SJCRH30 (cell line): ENCODE results near the gene COMMD2. TPM values are rescaled to one million over a fixed set of nuclear protein-coding genes. Genes with fewer than 3 reads are reported as not detected.

Experiments
- DNase-seq, 2 experiments: peaks; one replicate each; pipeline ENCODE4 v3.0.0-alpha.2; 2015 to 2020
- H3K27ac ChIP-seq: fragments of 250-450 bp; sonication (Bioruptor Pico); 2 replicates; pipeline ENCODE4 v1.5.1; 2020; ENCODE audit warnings: mild to moderate bottlenecking, moderate library complexity
- H3K27me3 ChIP-seq: fragments of 250-450 bp; sonication (Bioruptor Pico); 2 replicates; pipeline ENCODE4 v1.5.1; 2020; ENCODE audit warnings: mild to moderate bottlenecking, moderate library complexity
- H3K36me3 ChIP-seq: fragments of 250-450 bp; sonication (Bioruptor Pico); 2 replicates; pipeline ENCODE4 v1.5.1; 2020; ENCODE audit warnings: mild to moderate bottlenecking, moderate library complexity
- H3K4me1 ChIP-seq: fragments of 250-450 bp; sonication (Bioruptor Pico); 2 replicates; pipeline ENCODE4 v1.5.1; 2020; ENCODE audit warnings: mild to moderate bottlenecking, moderate library complexity
- H3K4me3 ChIP-seq: fragments of 250-450 bp; sonication (Bioruptor Pico); 2 replicates; pipeline ENCODE4 v1.5.1; 2020; ENCODE audit warnings: mild to moderate bottlenecking, moderate library complexity
- H3K9me3 ChIP-seq: fragments of 250-450 bp; sonication (Bioruptor Pico); replicated peaks from 2 replicates; pipeline ENCODE4 v1.5.1; 2020; ENCODE audit warnings: mild to moderate bottlenecking, moderate library complexity
- total RNA-seq: library from RNA; depleted of rRNA; stranded (reverse); fragments of >200 nt; shearing (Covaris generic); gene quantifications from 2 replicates; pipeline ENCODE4 v1.2.3, GENCODE V29; 2014; rRNA removed

Gene COMMD2
- 50.6 and 58.1 TPM in 2 replicates for total RNA-seq

DNA sequence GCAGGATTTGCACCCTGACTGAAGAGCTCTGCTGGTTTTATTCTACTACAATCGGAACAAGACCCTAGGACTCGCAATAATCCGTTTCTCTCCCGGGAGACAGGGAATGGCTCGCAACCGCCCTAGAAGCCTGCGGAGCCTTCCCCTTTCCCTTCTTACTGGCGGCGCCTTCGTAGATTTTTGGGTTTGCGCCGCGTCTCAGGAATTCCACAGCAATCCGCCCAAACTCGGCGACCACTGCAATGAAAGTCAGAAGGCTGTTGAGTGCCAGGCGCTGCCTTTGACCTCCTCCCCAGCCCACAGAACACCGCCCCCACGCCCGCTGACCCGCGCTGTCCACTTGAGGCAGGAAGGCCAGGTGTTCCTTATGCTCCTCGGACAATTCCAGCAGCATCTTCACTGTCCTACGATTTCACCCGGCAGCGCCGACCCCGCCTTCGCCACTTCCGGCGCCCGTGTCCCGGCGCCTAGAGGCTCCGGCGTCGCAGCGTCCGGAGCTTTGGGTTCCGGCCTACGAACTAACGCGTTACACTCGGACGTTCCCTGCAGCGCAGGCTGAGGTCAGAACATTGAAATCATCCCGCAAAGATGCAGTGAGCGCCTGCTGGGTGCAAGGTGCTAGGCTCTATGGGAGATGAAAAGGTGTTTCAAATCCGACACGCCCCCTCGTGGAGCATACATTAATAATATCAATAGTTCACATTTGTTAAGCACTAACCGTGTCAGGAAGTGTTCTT lies at the start of gene COMMD2:
Gene COMMD2 (minus strand): TSS at position 439 of the 737 bp plus-strand sequence. CDS start 45 bp downstream, at position 394.
- no peaks in the 10 kb centered on the region for H3K27me3 ChIP-seq

DNA sequence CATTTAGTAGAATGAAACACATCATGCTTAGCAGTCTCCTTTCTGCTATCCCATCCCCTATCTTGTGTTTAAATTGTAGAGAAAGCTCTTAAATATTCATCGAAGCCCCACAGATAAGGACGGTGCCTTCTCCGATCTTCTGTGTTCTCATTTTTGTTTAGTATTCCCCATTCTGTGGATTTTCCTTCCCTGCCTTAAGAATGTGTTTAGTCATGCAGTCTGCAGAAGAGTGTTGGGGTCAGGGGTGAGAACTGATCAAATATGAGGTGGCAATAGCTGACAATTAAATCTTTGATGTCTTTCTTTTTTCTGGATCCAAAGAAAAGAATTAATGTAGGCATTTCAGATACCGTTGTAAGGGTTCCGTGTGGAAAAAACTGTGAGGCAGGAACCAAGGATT lies 49.4 kb upstream of the COMMD2 start:
- no peak for DNase-seq
- H3K4me3 ChIP-seq, result no peak overlapping the region
- peaks cover 6% of the 10 kb centered on the region; the same call in 1 of the 2 replicates for H3K9me3 ChIP-seq
- no peak overlapping the region for H3K27ac ChIP-seq
- peaks cover 5% of the 10 kb centered on the region for H3K4me1 ChIP-seq
- no peaks in the 10 kb centered on the region for H3K36me3 ChIP-seq
- H3K27me3 ChIP-seq, result no peaks in the 10 kb centered on the region

More for the DNA sequence above, at the start of gene COMMD2:
- peak within 1 kb of the TSS; percentile 85 for H3K4me3 ChIP-seq
- H3K36me3 ChIP-seq, result peaks cover 21% of the 10 kb centered on the region
- no peaks in the 10 kb centered on the region for H3K9me3 ChIP-seq
- DNase-seq, result peak; percentile 78 to 88
- peak within 1 kb of the TSS; percentile 49 for H3K27ac ChIP-seq
- peaks cover 9% of the 10 kb centered on the region for H3K4me1 ChIP-seq

GRCh38 chr3:149801195-149801594 lies 48.9 kb upstream of the COMMD2 start:
- no peak for DNase-seq
- no peak overlapping the region for H3K27ac ChIP-seq
- peaks cover 6% of the 10 kb centered on the region; the same call in 1 of the 2 replicates for H3K9me3 ChIP-seq
- no peak overlapping the region for H3K4me3 ChIP-seq
- no peaks in the 10 kb centered on the region for H3K36me3 ChIP-seq
- no peaks in the 10 kb centered on the region for H3K27me3 ChIP-seq
- peaks cover 1% of the 10 kb centered on the region for H3K4me1 ChIP-seq

DNA sequence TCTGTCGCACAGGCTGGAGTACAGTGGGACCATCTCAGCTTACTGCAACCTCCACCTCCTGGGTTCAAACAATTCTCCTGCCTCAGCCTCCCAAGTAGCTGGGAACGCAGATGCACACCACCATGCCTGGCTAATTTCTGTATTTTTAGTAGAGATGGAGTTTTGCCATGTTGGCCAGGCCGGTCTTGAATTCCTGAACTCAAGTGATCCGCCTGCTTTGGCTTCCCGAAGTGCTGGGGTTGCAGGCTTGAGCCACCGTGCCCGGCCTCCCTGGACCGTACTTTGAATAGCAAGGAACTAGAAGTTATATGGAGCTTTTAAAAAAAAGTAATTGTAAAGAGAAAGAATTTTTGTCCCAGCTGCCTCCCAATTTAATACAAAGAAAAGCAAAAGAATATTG lies 48.4 kb upstream of the COMMD2 start:
- no peak for DNase-seq
- H3K27me3 ChIP-seq, result no peaks in the 10 kb centered on the region
- H3K36me3 ChIP-seq, result no peaks in the 10 kb centered on the region
- peaks cover 5% of the 10 kb centered on the region; the same call in 1 of the 2 replicates for H3K9me3 ChIP-seq
- H3K27ac ChIP-seq, result no peak overlapping the region
- no peak overlapping the region for H3K4me3 ChIP-seq
- no peaks in the 10 kb centered on the region for H3K4me1 ChIP-seq

- Histone ChIP-seq H3K27ac (no peak overlapping the region), H3K27me3 (no peaks in the 10 kb centered on the region), H3K4me1 (no peaks in the 10 kb centered on the region), H3K9me3 (peaks cover 4% of the 10 kb centered on the region; the same call in 1 of the 2 replicates), H3K36me3 (no peaks in the 10 kb centered on the region), H3K4me3 (no peak overlapping the region)
- no peak for DNase-seq
Observed at GRCh38 chr3:149796026-149796425, 43.7 kb upstream of the COMMD2 start.

DNA sequence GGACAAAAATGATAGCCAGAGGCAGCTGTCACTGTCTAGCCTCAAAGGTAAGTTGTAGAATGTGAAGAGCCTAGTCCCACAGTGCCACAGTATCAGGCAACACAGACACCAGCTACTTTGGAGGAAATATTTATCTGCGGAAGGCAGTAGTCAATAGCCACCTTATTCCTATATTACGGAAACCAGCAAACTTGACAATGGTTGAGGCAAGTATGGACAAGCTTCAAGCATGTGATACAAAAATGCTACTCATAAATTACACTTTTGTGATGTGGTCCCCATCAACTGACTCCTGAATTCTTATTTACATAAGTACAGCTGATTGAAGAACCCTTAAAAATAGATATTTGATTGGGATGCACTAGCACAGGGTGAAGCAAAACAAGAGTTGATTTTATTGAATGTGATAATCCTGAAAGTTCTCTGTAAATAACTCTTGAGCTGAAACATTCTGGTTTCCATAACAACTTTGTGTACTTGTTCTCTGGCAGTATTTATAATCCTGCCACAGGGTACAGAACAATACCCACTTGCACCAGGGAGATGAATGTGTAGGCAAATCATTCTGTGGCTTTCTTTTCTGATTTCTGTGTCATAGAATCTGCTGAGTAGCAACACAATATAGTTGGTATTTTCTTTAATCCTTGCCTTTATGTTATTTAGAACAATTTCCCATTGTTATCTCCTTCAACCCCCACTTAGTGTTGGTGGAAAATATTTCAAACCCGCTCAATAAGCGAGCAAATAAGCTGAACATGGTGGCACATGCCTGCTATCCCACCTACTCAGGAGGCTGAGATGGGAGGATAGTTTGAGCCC lies 40.4 kb upstream of the COMMD2 start, which contains the start of gene ANKUB1:
Gene ANKUB1 (minus strand): TSS at position 103 of the 819 bp plus-strand sequence. CDS start 188 bp downstream, outside the sequence.
- Histone ChIP-seq H3K4me1 (0 out of 2 replicates have a peak, but pooled peaks cover 3% of the 10 kb centered on the region), H3K27me3 (no peaks in the 10 kb centered on the region), H3K27ac (no peak within 1 kb of the TSS), H3K9me3 (no peaks in the 10 kb centered on the region), H3K36me3 (no peaks in the 10 kb centered on the region), H3K4me3 (no peak within 1 kb of the TSS)
- DNase-seq, result no peak

DNA sequence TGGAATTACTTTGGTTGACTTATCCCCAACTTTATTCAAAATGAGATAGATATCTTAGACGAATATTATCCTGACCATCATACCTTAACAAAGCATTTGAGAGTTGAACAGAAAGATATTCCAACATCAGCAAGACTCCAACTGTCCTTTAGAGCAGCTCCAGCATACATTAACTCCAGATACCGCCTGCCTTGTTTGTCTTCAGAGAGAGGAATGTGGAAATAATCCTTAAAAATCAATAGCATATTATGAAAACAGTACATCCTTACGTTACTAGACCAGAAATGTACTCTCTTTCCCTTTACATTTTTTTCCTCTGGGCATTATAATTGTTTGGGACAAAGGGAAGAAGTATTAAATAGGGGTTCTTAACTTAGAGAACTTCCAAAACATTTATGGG lies 38.4 kb upstream of the COMMD2 start:
- no peak for DNase-seq
- Histone ChIP-seq H3K4me3 (no peak overlapping the region), H3K36me3 (no peaks in the 10 kb centered on the region), H3K4me1 (0 out of 2 replicates have a peak, but pooled peaks cover 3% of the 10 kb centered on the region), H3K27ac (no peak overlapping the region), H3K27me3 (no peaks in the 10 kb centered on the region), H3K9me3 (no peaks in the 10 kb centered on the region; the same call in 1 of the 2 replicates)

GRCh38 chr3:149790268-149790667 lies 38.0 kb upstream of the COMMD2 start:
- Histone ChIP-seq H3K27ac (no peak overlapping the region), H3K27me3 (no peaks in the 10 kb centered on the region), H3K4me1 (0 out of 2 replicates have a peak, but pooled peaks cover 3% of the 10 kb centered on the region), H3K36me3 (no peaks in the 10 kb centered on the region), H3K9me3 (no peaks in the 10 kb centered on the region; the same call in 1 of the 2 replicates), H3K4me3 (no peak overlapping the region)
- DNase-seq, result no peak

DNA sequence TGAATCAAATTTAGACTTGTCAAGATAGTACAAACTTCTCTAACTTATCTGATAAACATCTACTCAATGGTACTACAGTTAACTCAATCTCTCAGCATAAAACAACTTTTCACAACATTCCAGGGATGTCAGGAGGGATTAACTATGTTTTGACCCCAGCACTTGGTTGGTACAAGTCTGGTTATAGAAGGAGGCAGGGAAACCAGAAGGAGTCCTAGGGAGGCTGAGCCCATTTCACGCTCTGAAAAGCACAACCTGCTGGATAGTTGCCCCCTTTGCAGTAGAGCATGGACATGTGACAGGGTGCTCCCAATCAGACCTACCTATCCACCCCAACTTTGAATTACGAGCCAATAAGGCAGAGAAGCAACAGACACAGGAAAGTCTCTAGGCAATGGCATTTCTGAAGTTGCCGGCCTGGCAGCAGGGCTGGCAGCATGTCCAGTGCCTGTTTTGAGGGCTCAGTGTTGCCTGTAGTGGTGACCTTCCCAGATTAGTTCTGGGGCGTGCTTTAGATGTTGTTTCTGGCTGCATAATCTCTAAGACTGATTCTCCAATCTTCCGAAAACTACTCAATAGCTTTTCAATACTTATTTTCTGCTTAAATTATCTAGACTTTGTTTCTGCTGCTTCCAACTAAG lies 31.9 kb upstream of the COMMD2 start:
- DNase-seq, result peak; percentile 16 to 18
- Histone ChIP-seq H3K4me3 (no peak overlapping the region), H3K36me3 (no peaks in the 10 kb centered on the region), H3K27ac (peak overlapping the region; percentile 32; the same call in 1 of the 2 replicates), H3K27me3 (no peaks in the 10 kb centered on the region), H3K9me3 (no peaks in the 10 kb centered on the region; the same call in 1 of the 2 replicates), H3K4me1 (peaks cover 7% of the 10 kb centered on the region; the same call in 1 of the 2 replicates)

DNA sequence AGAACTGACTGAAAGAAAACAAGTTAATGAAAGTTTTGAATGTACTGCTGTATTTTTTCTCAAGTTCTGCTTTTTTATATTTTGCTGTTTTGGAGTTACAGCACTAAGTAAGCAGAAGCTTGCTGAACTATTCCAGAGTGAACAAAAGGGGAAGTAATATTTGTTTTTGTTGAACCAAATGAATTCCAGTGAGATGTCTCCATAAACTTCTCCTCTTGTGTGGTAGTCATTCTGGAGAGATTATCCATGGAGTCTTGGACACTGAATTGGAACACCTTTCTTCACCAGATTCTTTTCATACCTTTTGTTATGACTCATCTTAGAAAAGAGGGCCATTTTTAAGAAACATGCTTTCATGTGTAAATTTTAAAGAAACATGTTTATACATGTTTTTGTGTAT lies 31.3 kb upstream of the COMMD2 start:
- Histone ChIP-seq H3K4me3 (no peak overlapping the region), H3K9me3 (no peaks in the 10 kb centered on the region; the same call in 1 of the 2 replicates), H3K27me3 (no peaks in the 10 kb centered on the region), H3K36me3 (no peaks in the 10 kb centered on the region), H3K4me1 (peaks cover 7% of the 10 kb centered on the region; the same call in 1 of the 2 replicates), H3K27ac (peak overlapping the region; percentile 32; the same call in 1 of the 2 replicates)
- DNase-seq, result no peak

DNA sequence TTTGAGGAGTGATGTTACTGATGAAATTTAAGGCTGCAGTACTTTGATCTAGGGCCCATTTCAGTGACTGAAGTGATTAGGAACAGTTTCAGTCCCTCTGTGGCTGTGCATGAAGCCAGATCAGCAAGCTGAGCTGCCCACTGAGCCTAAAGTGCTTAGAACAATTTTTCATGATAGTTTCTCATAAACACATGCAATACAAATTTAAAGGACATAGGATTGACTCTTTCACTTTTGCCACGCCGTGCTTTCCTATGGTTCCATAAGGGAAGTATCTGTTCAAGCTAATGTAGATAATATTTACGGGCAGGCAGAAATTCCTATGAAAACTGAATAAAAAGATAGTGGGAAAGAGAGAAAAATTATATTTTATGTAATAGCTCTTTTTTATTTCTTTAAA lies 29.5 kb upstream of the COMMD2 start:
- Histone ChIP-seq H3K27ac (no peak overlapping the region), H3K27me3 (no peaks in the 10 kb centered on the region), H3K36me3 (no peaks in the 10 kb centered on the region), H3K4me1 (peaks cover 7% of the 10 kb centered on the region; the same call in 1 of the 2 replicates), H3K9me3 (no peaks in the 10 kb centered on the region; the same call in 1 of the 2 replicates), H3K4me3 (no peak overlapping the region)
- DNase-seq, result no peak

GRCh38 chr3:149781211-149781610 lies 28.9 kb upstream of the COMMD2 start:
- DNase-seq, result no peak
- no peaks in the 10 kb centered on the region for H3K9me3 ChIP-seq
- H3K4me1 ChIP-seq, result peaks cover 7% of the 10 kb centered on the region; the same call in 1 of the 2 replicates
- no peak overlapping the region for H3K27ac ChIP-seq
- no peaks in the 10 kb centered on the region for H3K36me3 ChIP-seq
- H3K4me3 ChIP-seq, result no peak overlapping the region
- H3K27me3 ChIP-seq, result no peaks in the 10 kb centered on the region

GRCh38 chr3:149777414-149778214 lies 25.3 kb upstream of the COMMD2 start:
- DNase-seq, result no peak
- no peaks in the 10 kb centered on the region for H3K4me1 ChIP-seq
- no peak overlapping the region for H3K27ac ChIP-seq
- no peaks in the 10 kb centered on the region for H3K27me3 ChIP-seq
- no peaks in the 10 kb centered on the region for H3K36me3 ChIP-seq
- no peaks in the 10 kb centered on the region for H3K9me3 ChIP-seq
- H3K4me3 ChIP-seq, result no peak overlapping the region

GRCh38 chr3:149776170-149776569 lies 23.9 kb upstream of the COMMD2 start:
- no peaks in the 10 kb centered on the region for H3K36me3 ChIP-seq
- H3K27me3 ChIP-seq, result no peaks in the 10 kb centered on the region
- H3K4me3 ChIP-seq, result no peak overlapping the region
- no peaks in the 10 kb centered on the region for H3K9me3 ChIP-seq
- no peak overlapping the region for H3K27ac ChIP-seq
- no peaks in the 10 kb centered on the region for H3K4me1 ChIP-seq
- DNase-seq, result no peak
